Measurements from ENCODE around the gene ECHDC3. TPM values are rescaled to one million over a fixed set of nuclear protein-coding genes. Genes with fewer than 3 reads are reported as not detected.

Gene ECHDC3
- total and polyA plus RNA-seq, 2 of the 13 experiments (the other 11 are each of a cell fraction or from before 2014, with no cell fraction given) = not detected

- TF ChIP-seq ZGPAT (CRISPR knock-in tag; IDR thresholded peaks at IDR 0.05) (peak; percentile 87; the same call in 1 of the 2 replicates), SMAD3 (CRISPR knock-in tag; IDR thresholded peaks at IDR 0.05) (peak; percentile 74; the same call in 1 of the 2 replicates), ZNF530 (CRISPR knock-in tag; IDR thresholded peaks at IDR 0.05; ENCODE audit: low read depth) (no peak), ZNF772 (CRISPR knock-in tag; IDR thresholded peaks at IDR 0.05) (peak; percentile 98), PATZ1 (CRISPR knock-in tag; IDR thresholded peaks at IDR 0.05) (peak; percentile 67), ZFX (CRISPR knock-in tag; IDR thresholded peaks at IDR 0.05; ENCODE audit: low read depth) (peak; percentile 58), YEATS2 (CRISPR knock-in tag; IDR thresholded peaks at IDR 0.05; ENCODE audit: borderline replicate concordance) (peak; percentile 43; the same call in 1 of the 2 replicates), ZNF329 (CRISPR knock-in tag; IDR thresholded peaks at IDR 0.05; ENCODE audit: low read depth) (peak; percentile 37; the same call in 1 of the 2 replicates), POGZ (CRISPR knock-in tag; IDR thresholded peaks at IDR 0.05) (peak; percentile 96), SP4 (CRISPR knock-in tag; IDR thresholded peaks at IDR 0.05) (no peak), ZNF687 (CRISPR knock-in tag; IDR thresholded peaks at IDR 0.05) (peak; percentile 87), XRCC5 (optimal IDR thresholded peaks at IDR 0.05; ENCODE audit: low read length) (peak; percentile 55), ZBTB34 (CRISPR knock-in tag; IDR thresholded peaks at IDR 0.05) (0 out of 2 replicates have a peak, but pooled peaks have one; percentile 44), ZNF570 (CRISPR knock-in tag; IDR thresholded peaks at IDR 0.05; ENCODE audit: borderline replicate concordance) (no peak), PRPF4 (IDR thresholded peaks at IDR 0.05; ENCODE audit: low read depth, low read length, poor library complexity, severe bottlenecking) (no peak), THRA (CRISPR knock-in tag; IDR thresholded peaks at IDR 0.05; ENCODE audit: borderline replicate concordance) (peak; percentile 87; the same call in 1 of the 2 replicates), MIER2 (CRISPR knock-in tag; IDR thresholded peaks at IDR 0.05) (no peak; the same call in 1 of the 2 replicates), MAX (IDR thresholded peaks at IDR 0.05) (peak; percentile 98)
Observed at GRCh38 chr10:11699550-11700097, 42.6 kb upstream of the ECHDC3 start (continued).

Data from HepG2 (cell line).